ENCODE data around the gene FRS3. TPM values are rescaled to one million over a fixed set of nuclear protein-coding genes. Genes with fewer than 3 reads are reported as not detected.

Gene FRS3
- total and polyA plus RNA-seq, 2 of the 13 experiments (the other 11 are each of a cell fraction or from before 2014, with no cell fraction given): 3.0 to 7.4 TPM

- CTCF ChIA-PET (ENCODE audit: low intra/inter-chr PET ratio, low total read pairs): no interaction called here
- no peak for DNase-seq (ENCODE audit: low spot score)
- BruUV-seq (replicated peaks): no TSS peak
- WGBS (ENCODE audit: low lambda C conversion rate): 89% methylated on average over 5 of the region's 6 CpGs
- Histone ChIP-seq H3K4me1 (ENCODE audit: insufficient read depth, low read length) (peaks cover 64% of the 10 kb centered on the region), H3K27me3 (ENCODE audit: control insufficient read depth in 1 of 2, insufficient read depth in 2 of 2, low read length in 2 of 2) (no peaks in the 10 kb centered on the region), H3K36me3 (replicated peaks in 1 of 2; ENCODE audit: control insufficient read depth in 1 of 2, insufficient read depth in 2 of 2, low read length in 2 of 2) (no peaks in the 10 kb centered on the region), H2AFZ (ENCODE audit: low read length) (no peak overlapping the region), H3K4me2 (ENCODE audit: low read depth, low read length) (no peak overlapping the region), H3K79me2 (ENCODE audit: insufficient read depth, low read length) (no peaks in the 10 kb centered on the region), H4K20me1 (ENCODE audit: insufficient read depth, low read length) (no peaks in the 10 kb centered on the region), H3K4me3 (replicated peaks in 1 of 3; ENCODE audit: insufficient read depth in 1 of 3, low read depth in 2 of 3, low read length in 3 of 3) (no peak overlapping the region), H3K27ac (ENCODE audit: extremely low read length, insufficient read depth, low read length) (no peak overlapping the region), H3K9ac (ENCODE audit: insufficient read depth, low read depth, low read length) (no peak overlapping the region), H3K9me3 (ENCODE audit: low read length) (no peaks in the 10 kb centered on the region)
- no peak for FAIRE-seq
- no peak for ATAC-seq
- intact Hi-C loops (cut with micrococcal nuclease; ENCODE audit: unreplicated experiment) (no loop called here), in situ Hi-C loops (cut with HindIII; ENCODE audit: extremely low pct_ligation_motif_present, low pct_unique_long_range_greater_than_20kb) (no loop called here)
- POLR2A ChIA-PET: interaction anchor here (0.8 to 4.5 kb wide), 4 partner anchors 9 to 23 kb away, joined by 3 to 31 read pairs (median 8); partner anchors contain the start of genes FRS3 and PGC
- no peak for TF ChIP-seq TMF1 (CRISPR knock-in tag; IDR thresholded peaks at IDR 0.05; ENCODE audit: low read depth)
- TF ChIP-seq ZNF34 (CRISPR knock-in tag; IDR thresholded peaks at IDR 0.05; ENCODE audit: borderline replicate concordance): no peak
- no peak for TF ChIP-seq TFDP2 (CRISPR knock-in tag; IDR thresholded peaks at IDR 0.05)
- no peak for TF ChIP-seq SALL2 (CRISPR knock-in tag; IDR thresholded peaks at IDR 0.05)
- no peak for TF ChIP-seq ZBTB26 (CRISPR knock-in tag; IDR thresholded peaks at IDR 0.05; ENCODE audit: borderline replicate concordance)
- TF ChIP-seq ZNF614 (CRISPR knock-in tag; IDR thresholded peaks at IDR 0.05; ENCODE audit: borderline replicate concordance): no peak
- no peak for TF ChIP-seq ZNF598 (CRISPR knock-in tag; IDR thresholded peaks at IDR 0.05; ENCODE audit: borderline replicate concordance)
- TF ChIP-seq TCF7L2 (IDR thresholded peaks at IDR 0.05; ENCODE audit: low read depth, low read length): no peak
- no peak for TF ChIP-seq YY1 (IDR thresholded peaks at IDR 0.05; ENCODE audit: insufficient read depth, insufficient replicate concordance, low read depth, low read length)
- TF ChIP-seq USF2 (IDR thresholded peaks at IDR 0.05; ENCODE audit: low read depth, low read length): no peak
- no peak for TF ChIP-seq USF2 (CRISPR knock-in tag; IDR thresholded peaks at IDR 0.05; ENCODE audit: borderline replicate concordance)
- TF ChIP-seq ZBTB49 (CRISPR knock-in tag; IDR thresholded peaks at IDR 0.05; ENCODE audit: borderline replicate concordance): no peak
- TF ChIP-seq NFE2L2 (IDR thresholded peaks at IDR 0.05; ENCODE audit: low read length): no peak
- no peak for TF ChIP-seq MTERF4 (CRISPR knock-in tag; IDR thresholded peaks at IDR 0.05)
- no peak for TF ChIP-seq HNF4G (IDR thresholded peaks at IDR 0.05; ENCODE audit: borderline replicate concordance, low read depth, low read length)
- TF ChIP-seq HNF4G (CRISPR knock-in tag; IDR thresholded peaks at IDR 0.05; ENCODE audit: borderline replicate concordance, low read depth): no peak
- no peak for TF ChIP-seq ZNF703 (CRISPR knock-in tag; IDR thresholded peaks at IDR 0.05; ENCODE audit: borderline replicate concordance)
Measured at GRCh38 chr6:41757271-41757670, 22.4 kb downstream of the FRS3 start.
